AG09319 (cell line): Measurements from ENCODE around the gene OPCML.
A peak's percentile ranks its signal among the peaks of the same experiment; 100 is the strongest.

ENCODE experiments used
- DNase-seq: peaks from one replicate; pipeline ENCODE4 v3.0.0-alpha.2; 2010; ENCODE audit warnings: low read depth; ENCODE audit errors: extremely low read depth
- CTCF ChIP-seq: IDR thresholded peaks from 2 replicates; pipeline ENCODE4 v1.5.1; 2011; ENCODE audit warnings: low read depth, mild to moderate bottlenecking, inconsistent platforms, low read length, moderate library complexity

The OPCML gene

DNA sequence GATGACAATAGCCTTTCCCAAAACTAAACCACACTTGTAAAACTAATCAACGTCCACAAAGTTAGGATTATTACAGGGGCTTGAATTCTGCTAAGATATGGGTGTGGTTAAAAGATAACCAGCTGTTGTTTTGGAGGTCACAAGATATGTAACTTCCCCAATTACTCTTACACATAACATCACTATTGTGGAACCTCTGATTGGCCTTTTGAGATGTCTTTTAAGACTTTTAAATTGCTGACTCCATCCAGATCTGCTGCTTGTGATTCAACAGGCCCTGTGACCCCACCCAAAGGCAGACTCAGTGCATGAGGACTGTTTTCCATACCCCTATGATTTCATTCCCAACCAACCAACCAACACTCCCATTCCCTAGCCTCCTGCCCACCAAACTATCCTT is 893.9 kb downstream of the OPCML start:
- TF ChIP-seq CTCF, result no peak
- no peak for DNase-seq

DNA sequence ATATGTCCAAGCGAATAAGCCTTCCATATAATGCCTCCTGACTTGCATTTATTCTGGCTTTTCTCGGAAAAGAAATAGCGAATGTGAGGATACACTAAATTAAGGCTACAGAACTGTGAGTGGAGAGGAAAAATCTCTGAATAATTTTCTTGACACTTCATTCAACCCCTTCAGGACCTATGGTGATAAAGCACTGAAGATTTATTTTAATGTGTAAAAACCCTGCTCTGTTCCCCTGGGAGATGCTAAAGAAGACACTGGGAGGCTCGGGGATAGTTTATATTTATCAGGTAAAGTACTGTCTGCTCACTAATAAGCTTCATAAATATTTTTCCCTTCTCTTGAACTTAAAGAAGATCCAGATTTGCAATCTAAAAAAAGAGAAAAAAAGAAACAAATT is 895.8 kb downstream of the OPCML start:
- no peak for DNase-seq
- TF ChIP-seq CTCF, result no peak

DNA sequence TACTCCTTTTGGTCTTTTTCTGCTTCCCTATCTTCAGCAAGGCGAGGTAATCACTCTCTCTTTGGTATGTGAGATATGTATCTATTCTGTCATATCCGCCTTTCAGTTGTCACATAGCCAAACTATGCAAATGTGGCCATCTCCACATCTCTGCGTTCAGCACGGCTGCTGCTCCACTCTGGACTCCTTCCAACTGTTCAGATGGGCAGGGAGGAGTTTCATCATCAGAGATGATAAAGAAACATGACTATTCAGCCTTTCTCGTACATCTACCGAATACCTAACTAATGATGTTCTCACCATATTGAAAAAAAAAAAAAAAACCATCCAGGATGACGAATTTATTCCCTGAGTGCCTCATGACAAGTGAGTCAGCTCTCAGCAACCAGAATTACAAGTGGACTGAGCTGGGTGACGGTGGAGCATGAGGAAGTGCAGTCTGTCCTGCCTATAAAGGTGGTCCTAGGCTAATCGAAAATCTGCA is 899.6 kb downstream of the OPCML start:
- no peak for TF ChIP-seq CTCF
- peak; percentile 43 for DNase-seq

GRCh38 chr11:132631989-132632388 is 900.3 kb downstream of the OPCML start:
- no peak for DNase-seq
- TF ChIP-seq CTCF, result no peak

DNA sequence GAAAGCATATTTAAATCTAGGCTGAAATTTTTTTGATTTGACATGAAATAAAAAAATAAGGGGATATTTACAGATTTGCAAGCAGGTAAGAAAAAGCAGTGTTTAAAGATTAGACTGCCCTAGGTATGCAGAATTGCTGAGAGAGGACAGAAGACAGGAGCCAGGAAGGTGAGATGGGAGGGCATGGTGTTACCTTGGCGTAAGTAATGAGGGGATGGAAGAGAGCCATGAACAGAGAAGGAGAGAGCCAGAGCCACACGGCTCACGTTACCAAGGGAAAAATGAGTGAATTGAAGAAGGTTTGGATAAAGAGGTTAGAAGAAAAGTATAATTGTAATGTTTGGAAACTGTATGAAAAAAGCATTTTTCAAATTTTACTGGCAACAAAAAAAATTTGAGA is 904.3 kb downstream of the OPCML start:
- no peak for DNase-seq
- no peak for TF ChIP-seq CTCF

DNA sequence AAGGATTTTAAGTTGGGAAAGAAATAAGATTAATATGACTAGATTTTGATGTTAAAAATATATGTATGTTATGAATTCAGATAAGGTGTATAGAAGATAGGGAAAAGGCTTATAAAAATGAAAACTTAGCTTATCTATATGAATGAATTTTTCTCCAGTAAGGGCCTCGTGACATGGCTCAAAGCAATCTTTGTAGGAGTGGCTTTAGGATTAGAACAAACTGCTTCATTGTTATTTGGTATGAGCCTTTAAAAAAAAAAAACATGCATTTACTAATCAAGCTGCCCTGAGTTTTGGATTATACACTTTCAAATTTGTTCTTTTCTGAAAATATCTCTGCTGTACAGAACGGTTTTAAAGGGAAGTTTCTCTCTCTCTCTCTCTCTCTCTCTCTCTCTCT is 905.9 kb downstream of the OPCML start:
- TF ChIP-seq CTCF, result no peak
- no peak for DNase-seq

GRCh38 chr11:132623511-132623910 is 908.8 kb downstream of the OPCML start:
- TF ChIP-seq CTCF, result no peak
- no peak for DNase-seq
